B cell (primary cell): Measurements from ENCODE around the gene GPR37L1. TPM values are rescaled to one million over a fixed set of nuclear protein-coding genes. Genes with fewer than 3 reads are reported as not detected.

ENCODE experiments used
- ATAC-seq: fragments of 200-7000 bp; cut with Tn5 transposase; one replicate; pipeline ENCODE4 v1.10.0; 2021; ENCODE audit warnings: low read depth, mild to moderate bottlenecking, moderate number of reproducible peaks, moderate library complexity
- CTCF ChIA-PET: fragments of 350-600 bp; sonication (Branson Sonifier 250); formaldehyde crosslinking; loops from one replicate; lab custom pipeline; 2021; ENCODE audit warnings: antibody characterized with exemption, inconsistent platforms; lab: Charles Lee
- POLR2A ChIA-PET: fragments of 350-600 bp; sonication (Branson Sonifier 250); formaldehyde crosslinking; loops from one replicate; lab custom pipeline; 2021; ENCODE audit warnings: antibody characterized with exemption; lab: Charles Lee
- DNase-seq: peaks from one replicate; pipeline ENCODE4 v3.0.0; 2013
- H2AFZ ChIP-seq: 2 replicates; pipeline ENCODE4 v1.6.1; 2012; ENCODE audit warnings: mild to moderate bottlenecking, low read depth, low read length; ENCODE audit not compliant: insufficient read depth, poor library complexity, severe bottlenecking
- H3K27ac ChIP-seq, 2 donors: 1 replicate in 1 of 2; 2 replicates in 1 of 2; pipeline ENCODE4 v1.5.1; 2012 to 2013; ENCODE audit warnings: low read length in 2 of 2, mild to moderate bottlenecking in 2 of 2, moderate library complexity in 1 of 2
- H3K27me3 ChIP-seq, 4 experiments: fragments of 200-600 bp in 1 of 4; sonication (generic) in 1 of 4; replicated peaks in 1 of 4; 1 replicate in 2 of 4; 2 replicates in 2 of 4; pipeline versions ENCODE4 v1.6.1 to v1.7.0; 2013 to 2016; ENCODE audit warnings: low read length in 3 of 4, mild to moderate bottlenecking in 2 of 4, mixed read lengths in 1 of 4, moderate library complexity in 1 of 4; ENCODE audit not compliant: insufficient read depth in 4 of 4, control insufficient read depth in 3 of 4; ENCODE audit errors: control extremely low read depth in 1 of 4
- H3K36me3 ChIP-seq, 2 experiments: replicated peaks in 1 of 2; 1 replicate in 1 of 2; 2 replicates in 1 of 2; pipeline versions ENCODE4 v1.6.1 to v1.7.1; 2013; ENCODE audit warnings: low read length in 1 of 2; ENCODE audit not compliant: insufficient read depth in 2 of 2, control insufficient read depth in 1 of 2; ENCODE audit errors: control extremely low read depth in 1 of 2, extremely low read depth in 1 of 2
- H3K4me1 ChIP-seq, 2 donors: fragments of 200-600 bp in 1 of 2; sonication (generic) in 1 of 2; 1 replicate in 1 of 2; 2 replicates in 1 of 2; pipeline versions ENCODE4 v1.5.1 to v1.6.1; 2013 to 2017; ENCODE audit warnings: low read length in 2 of 2; ENCODE audit not compliant: control insufficient read depth in 2 of 2, insufficient read depth in 2 of 2
- H3K4me2 ChIP-seq: replicated peaks from 2 replicates; pipeline ENCODE3; 2012; ENCODE audit warnings: mild to moderate bottlenecking, low read depth, low read length; ENCODE audit not compliant: poor library complexity, severe bottlenecking
- H3K4me3 ChIP-seq, 5 experiments: fragments of 200-600 bp in 1 of 5; sonication (generic) in 1 of 5; 1 replicate in 3 of 5; 2 replicates in 2 of 5; pipeline versions ENCODE4 v1.5.1 to v1.7.0; 2011 to 2016; ENCODE audit warnings: low read length in 4 of 5, mild to moderate bottlenecking in 4 of 5, low read depth in 2 of 5, control low read depth in 1 of 5, moderate library complexity in 1 of 5; ENCODE audit not compliant: insufficient read depth in 1 of 5; ENCODE audit errors: control extremely low read depth in 1 of 5, extremely low read depth in 1 of 5
- H3K79me2 ChIP-seq: fragments of 200-600 bp; sonication (generic); one replicate; pipeline ENCODE4 v1.6.0; 2016; ENCODE audit warnings: low read length; ENCODE audit not compliant: control insufficient read depth, insufficient read depth
- H3K9ac ChIP-seq: fragments of 200-600 bp; sonication (generic); 2 replicates; pipeline ENCODE4 v1.6.1; 2017; ENCODE audit warnings: mild to moderate bottlenecking, low read length, moderate library complexity
- H3K9me3 ChIP-seq, 3 donors: one replicate each; pipeline versions ENCODE4 v1.6.1 to v1.7.1; 2013; ENCODE audit warnings: low read length in 2 of 3; ENCODE audit not compliant: control insufficient read depth in 2 of 3, insufficient read depth in 1 of 3; ENCODE audit errors: control extremely low read depth in 1 of 3
- H4K20me1 ChIP-seq: 2 replicates; pipeline ENCODE4 v1.6.0; 2012; ENCODE audit warnings: mild to moderate bottlenecking, low read length; ENCODE audit not compliant: insufficient read depth, control insufficient read depth, poor library complexity, severe bottlenecking
- H3K27ac Mint-ChIP-seq: one replicate; pipeline ENCODE4 v1.8.0; 2021; ENCODE audit warnings: mixed read lengths
- H3K27me3 Mint-ChIP-seq: one replicate; pipeline ENCODE4 v1.8.0; 2021; ENCODE audit warnings: mixed read lengths
- H3K4me1 Mint-ChIP-seq: one replicate; pipeline ENCODE4 v1.8.0; 2021; ENCODE audit warnings: mixed read lengths
- H3K4me3 Mint-ChIP-seq: one replicate; pipeline ENCODE4 v1.8.0; 2021; ENCODE audit warnings: mixed read lengths
- H3K9me3 Mint-ChIP-seq: one replicate; pipeline ENCODE4 v1.8.0; 2022; ENCODE audit warnings: mixed read lengths; ENCODE audit not compliant: insufficient read depth
- CTCF ChIP-seq: fragments of 200-600 bp; IDR thresholded peaks from one replicate; pipeline ENCODE4 v1.8.0; 2022; ENCODE audit warnings: antibody characterized with exemption, mild to moderate bottlenecking
- EZH2 ChIP-seq: IDR thresholded peaks from 2 replicates; pipeline ENCODE4 v1.6.1; 2012; ENCODE audit warnings: borderline replicate concordance, low read depth, mild to moderate bottlenecking, moderate library complexity, low read length; ENCODE audit not compliant: insufficient read depth, poor library complexity, severe bottlenecking
- WGBS: methylation state at CpG from one replicate; pipeline ENCODE4 v1.1.5; 2013; ENCODE audit warnings: missing lambda C conversion rate; ENCODE audit not compliant: insufficient coverage; 5-methylcytosine and 5-hydroxymethylcytosine counted together
- intact Hi-C: fragments of 100-400 bp; cut with micrococcal nuclease; formaldehyde crosslinking; loops from one replicate; pipeline ENCODE4 v1.10.0; 2022
- polyA plus RNA-seq: library from polyadenylated mRNA; depleted of rRNA; stranded (reverse); fragments of >200 nt; gene quantifications from 2 replicates; pipeline ENCODE4 v1.2.3, GENCODE V29; 2012
- total RNA-seq, 2 donors: library from RNA; stranded (reverse); fragments of 120-200 nt in 1 of 2; gene quantifications; 1 replicate in 1 of 2; 2 replicates in 1 of 2; pipeline versions ENCODE4 v1.2.3 to v1.2.4, GENCODE V29; 2013 to 2022

The GPR37L1 gene
- total and polyA plus RNA-seq, 2 donors (not counting 1 experiment from before 2014, with no cell fraction given) = not detected

- H3K27ac ChIP-seq = no peak overlapping the region
- peaks cover 4% of the 10 kb centered on the region for H3K79me2 ChIP-seq
- no peak overlapping the region for H3K9ac ChIP-seq
- H3K4me2 ChIP-seq = no peak overlapping the region
- no peak overlapping the region for H2AFZ ChIP-seq
- DNase-seq = no peak
- no peak overlapping the region for H3K27ac Mint-ChIP-seq
- CTCF ChIA-PET = no interaction called here
- no peak overlapping the region for H3K4me3 Mint-ChIP-seq
- H3K27me3 Mint-ChIP-seq = no peaks in the 10 kb centered on the region
- TF ChIP-seq CTCF (no peak), EZH2 (no peak)
- H4K20me1 ChIP-seq = no peaks in the 10 kb centered on the region
- POLR2A ChIA-PET = interaction anchor here (0.7 kb wide), 1 partner anchor 13 kb away, joined by 7 read pairs; no protein-coding TSS in a partner anchor
- H3K4me1 ChIP-seq = peaks cover 16 to 24% of the 10 kb centered on the region in 2 donors
- H3K9me3 Mint-ChIP-seq = no peaks in the 10 kb centered on the region
- peaks cover 26% of the 10 kb centered on the region for H3K4me1 Mint-ChIP-seq
- no peaks in the 10 kb centered on the region for H3K27me3 ChIP-seq
- peaks cover 6 to 61% of the 10 kb centered on the region in 2 experiments for H3K36me3 ChIP-seq
- no peak for ATAC-seq
- H3K4me3 ChIP-seq = no peak overlapping the region
- no peaks in the 10 kb centered on the region for H3K9me3 ChIP-seq
- intact Hi-C loops = no loop called here
- 100% methylated on average over 9 of the region's 9 CpGs for WGBS
Observed at GRCh38 chr1:202150187-202150586, 27.5 kb downstream of the GPR37L1 start.

- Histone ChIP-seq H4K20me1 (no peaks in the 10 kb centered on the region), H3K9me3 (no peaks in the 10 kb centered on the region), H3K4me2 (no peak overlapping the region), H3K4me3 (no peak overlapping the region), H3K79me2 (no peaks in the 10 kb centered on the region), H3K27ac (no peak overlapping the region), H3K36me3 (peaks cover 6 to 66% of the 10 kb centered on the region in 2 experiments), H3K4me1 (peaks cover 11 to 20% of the 10 kb centered on the region in 2 donors), H3K9ac (no peak overlapping the region), H3K27me3 (no peaks in the 10 kb centered on the region), H2AFZ (no peak overlapping the region)
- POLR2A ChIA-PET = no interaction called here
- 92% methylated on average over 3 of the region's 8 CpGs for WGBS
- DNase-seq (no peak), ATAC-seq (no peak)
- Mint-ChIP-seq H3K4me3 (no peak overlapping the region), H3K9me3 (no peaks in the 10 kb centered on the region), H3K27ac (no peak overlapping the region), H3K4me1 (peaks cover 24% of the 10 kb centered on the region), H3K27me3 (no peaks in the 10 kb centered on the region)
- CTCF ChIA-PET = interaction anchor here (1.8 kb wide), 1 partner anchor 10 kb away, joined by 5 read pairs; the partner anchor contains the start of gene PTPN7
- intact Hi-C loops = no loop called here
- TF ChIP-seq CTCF (no peak), EZH2 (no peak)
Observed at GRCh38 chr1:202150602-202151001, 27.9 kb downstream of the GPR37L1 start.
